GM06990 (cell line): Measurements from ENCODE around the gene CD9.

Experiments used
- DNase-seq: peaks from one replicate; pipeline ENCODE4 v3.0.0-alpha.2; 2011; ENCODE audit not compliant: insufficient read length; ENCODE audit errors: extremely low read depth
- H3K27me3 ChIP-seq: replicated peaks from 2 replicates; pipeline ENCODE4 v1.6.0; 2011; ENCODE audit warnings: low read length; ENCODE audit not compliant: control insufficient read depth, insufficient read depth
- H3K36me3 ChIP-seq: 2 replicates; pipeline ENCODE4 v1.5.1; 2011; ENCODE audit warnings: low read length; ENCODE audit not compliant: control insufficient read depth, insufficient read depth
- H3K4me3 ChIP-seq: replicated peaks from 2 replicates; pipeline ENCODE4 v1.5.1; 2011; ENCODE audit warnings: low read depth, mild to moderate bottlenecking, control low read depth, low read length
- TF ChIP-seq, protein P1 (sequence below): IDR thresholded peaks from 2 replicates; pipeline ENCODE4 v1.5.1; 2011; ENCODE audit warnings: low read length, control low read depth, mild to moderate bottlenecking, inconsistent platforms; ENCODE audit not compliant: insufficient read depth, poor library complexity, severe bottlenecking

CD9 gene

DNA sequence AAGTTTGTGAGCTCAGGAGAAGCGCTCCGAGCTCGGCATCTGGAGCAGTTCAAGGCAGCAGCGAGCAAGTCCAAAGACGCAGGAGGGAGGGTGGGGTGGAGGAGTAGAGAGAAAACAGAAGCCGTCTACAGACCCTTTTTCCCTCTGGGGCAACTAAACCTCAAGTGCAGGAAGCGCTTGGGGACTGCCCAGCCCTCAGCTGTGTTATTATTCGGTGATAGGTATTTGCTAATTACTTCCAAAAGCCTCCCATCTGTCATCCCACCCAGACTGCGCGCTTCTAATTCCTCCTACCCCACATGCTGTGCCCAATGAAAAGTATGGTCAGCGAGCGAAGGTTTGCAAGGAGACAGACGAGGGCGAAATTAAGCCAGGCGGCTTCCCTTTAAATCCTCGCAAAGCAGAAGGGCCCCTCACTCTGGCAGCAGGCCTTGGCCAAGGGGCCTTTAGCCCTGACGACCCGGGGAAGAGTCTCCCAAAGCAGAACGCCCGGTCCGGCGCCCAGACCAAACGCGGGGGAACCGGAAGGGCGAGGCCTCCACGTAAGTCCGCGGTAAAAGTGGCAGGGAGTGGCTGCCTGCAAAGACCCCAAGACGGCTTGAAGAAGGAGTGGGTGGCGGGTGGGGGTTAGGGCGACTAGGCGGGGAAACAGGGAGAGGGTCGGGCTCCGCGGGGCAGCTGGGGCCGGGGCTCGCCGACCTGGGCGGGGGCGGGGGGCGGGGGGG lies 507 bp upstream of the CD9 start:
- no peaks in the 10 kb centered on the region for H3K36me3 ChIP-seq
- TF ChIP-seq, protein P1, sequence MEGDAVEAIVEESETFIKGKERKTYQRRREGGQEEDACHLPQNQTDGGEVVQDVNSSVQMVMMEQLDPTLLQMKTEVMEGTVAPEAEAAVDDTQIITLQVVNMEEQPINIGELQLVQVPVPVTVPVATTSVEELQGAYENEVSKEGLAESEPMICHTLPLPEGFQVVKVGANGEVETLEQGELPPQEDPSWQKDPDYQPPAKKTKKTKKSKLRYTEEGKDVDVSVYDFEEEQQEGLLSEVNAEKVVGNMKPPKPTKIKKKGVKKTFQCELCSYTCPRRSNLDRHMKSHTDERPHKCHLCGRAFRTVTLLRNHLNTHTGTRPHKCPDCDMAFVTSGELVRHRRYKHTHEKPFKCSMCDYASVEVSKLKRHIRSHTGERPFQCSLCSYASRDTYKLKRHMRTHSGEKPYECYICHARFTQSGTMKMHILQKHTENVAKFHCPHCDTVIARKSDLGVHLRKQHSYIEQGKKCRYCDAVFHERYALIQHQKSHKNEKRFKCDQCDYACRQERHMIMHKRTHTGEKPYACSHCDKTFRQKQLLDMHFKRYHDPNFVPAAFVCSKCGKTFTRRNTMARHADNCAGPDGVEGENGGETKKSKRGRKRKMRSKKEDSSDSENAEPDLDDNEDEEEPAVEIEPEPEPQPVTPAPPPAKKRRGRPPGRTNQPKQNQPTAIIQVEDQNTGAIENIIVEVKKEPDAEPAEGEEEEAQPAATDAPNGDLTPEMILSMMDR, result no peak
- H3K27me3 ChIP-seq, result peaks cover 12% of the 10 kb centered on the region
- DNase-seq, result no peak
- H3K4me3 ChIP-seq, result peak overlapping the region; percentile 5; the same call in 1 of the 2 replicates

DNA sequence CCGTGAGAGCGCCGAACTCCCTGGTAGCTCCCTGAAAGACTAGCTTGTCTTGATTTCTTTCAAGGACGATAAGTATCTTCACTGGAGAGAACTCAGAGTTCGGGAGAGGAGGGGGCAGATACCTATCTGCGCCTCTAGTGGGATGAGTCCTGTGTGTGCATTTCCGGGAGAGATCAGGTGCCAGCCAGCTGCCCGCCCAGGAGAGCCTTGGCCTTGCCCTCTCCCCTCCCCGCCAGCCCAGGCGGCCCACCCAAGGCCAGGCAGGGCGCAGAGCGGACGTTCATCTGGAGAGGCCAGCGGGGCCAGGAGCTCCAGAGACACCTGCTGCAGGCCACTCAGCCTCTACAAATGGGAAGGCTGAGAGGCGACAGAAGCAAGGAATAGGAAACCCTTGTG lies 1.0 kb downstream of the CD9 start:
- TF ChIP-seq, protein P1, result no peak
- Histone ChIP-seq H3K27me3 (peaks cover 12% of the 10 kb centered on the region), H3K4me3 (no peak overlapping the region), H3K36me3 (no peaks in the 10 kb centered on the region)
- no peak for DNase-seq

DNA sequence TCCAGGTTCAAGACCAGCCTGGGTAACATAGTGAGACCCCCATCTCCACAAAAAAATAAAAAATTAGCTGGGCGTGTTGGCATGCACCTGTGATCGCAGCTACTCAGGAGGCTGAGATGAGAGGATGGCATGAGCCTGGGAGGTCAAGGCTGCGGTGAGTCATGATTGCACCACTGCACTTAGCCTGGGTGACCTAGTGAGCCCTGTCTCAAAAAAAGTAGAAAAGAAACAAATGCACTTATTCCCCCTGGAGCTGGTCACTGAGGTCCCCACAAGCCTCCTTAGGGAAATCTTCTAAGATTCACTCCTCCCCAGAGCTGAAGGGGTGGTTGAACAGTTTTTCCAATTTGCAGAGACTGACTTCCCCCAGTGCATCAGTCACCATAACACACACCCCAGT lies 1.6 kb downstream of the CD9 start:
- no peak for DNase-seq
- Histone ChIP-seq H3K27me3 (peaks cover 12% of the 10 kb centered on the region), H3K4me3 (no peak overlapping the region), H3K36me3 (no peaks in the 10 kb centered on the region)
- TF ChIP-seq, protein P1, result no peak

- TF ChIP-seq, protein P1, result no peak
- H3K36me3 ChIP-seq, result no peaks in the 10 kb centered on the region
- no peak for DNase-seq
- no peak overlapping the region for H3K4me3 ChIP-seq
- peaks cover 12% of the 10 kb centered on the region for H3K27me3 ChIP-seq
Observed at GRCh38 chr12:6202304-6202703, 2.1 kb downstream of the CD9 start.

- no peak for DNase-seq
- Histone ChIP-seq H3K4me3 (no peak overlapping the region), H3K36me3 (no peaks in the 10 kb centered on the region), H3K27me3 (peaks cover 12% of the 10 kb centered on the region)
- TF ChIP-seq, protein P1, result no peak
Observed at GRCh38 chr12:6202846-6203245, 2.6 kb downstream of the CD9 start.
